BLaER1 treated with 17β-estradiol and CSF1 and Interleukin-3, amounts not matched to agents 10 nM and 100 nM (cell line): Measurements from ENCODE around the gene ZNF302.
"Not testable (repeated sequence)": the region's sequence is repeated elsewhere in the genome, so short reads cannot be mapped to it uniquely, and the experiment has no call there.

Experiments
- H3K27ac ChIP-seq, 11 experiments: shearing (Covaris generic); formaldehyde crosslinking; 2 replicates each; pipeline ENCODE4 v1.8.1; 2022
- H3K27me3 ChIP-seq, 11 experiments: shearing (Covaris generic); formaldehyde crosslinking; 2 replicates each; pipeline ENCODE4 v1.8.1; 2022
- H3K36me3 ChIP-seq, 11 experiments: shearing (Covaris generic); formaldehyde crosslinking; 2 replicates each; pipeline ENCODE4 v1.8.1; 2022
- H3K4me1 ChIP-seq, 10 experiments: shearing (Covaris generic); formaldehyde crosslinking; 2 replicates each; pipeline ENCODE4 v1.8.1; 2022
- H3K4me2 ChIP-seq, 11 experiments: shearing (Covaris generic); formaldehyde crosslinking; 2 replicates each; pipeline ENCODE4 v1.8.1; 2022
- H3K4me3 ChIP-seq, 10 experiments: shearing (Covaris generic); formaldehyde crosslinking; 2 replicates each; pipeline ENCODE4 v1.8.1; 2022
- H3K9ac ChIP-seq, 11 experiments: shearing (Covaris generic); formaldehyde crosslinking; 2 replicates each; pipeline ENCODE4 v1.8.1; 2022
- H3K9me3 ChIP-seq, 11 experiments: shearing (Covaris generic); formaldehyde crosslinking; replicated peaks in 1 of 11; 2 replicates each; pipeline ENCODE4 v1.8.1; 2022
- H4K20me1 ChIP-seq, 11 experiments: shearing (Covaris generic); formaldehyde crosslinking; 2 replicates each; pipeline ENCODE4 v1.8.1; 2022
- Cebpa-rat ChIP-seq, 11 experiments: shearing (Covaris generic); IDR thresholded peaks; 2 replicates each; pipeline ENCODE4 v1.8.1; 2022

ZNF302 gene

GRCh38 chr19:34669305-34669704 lies 8.2 kb upstream of the ZNF302 start:
- no peak overlapping the region for H3K27ac ChIP-seq
- H4K20me1 ChIP-seq, result no peaks in the 10 kb centered on the region
- TF ChIP-seq Cebpa-rat (IDR thresholded peaks at IDR 0.05), result no peak
- H3K4me3 ChIP-seq, result no peak overlapping the region
- H3K36me3 ChIP-seq, result no peaks in the 10 kb centered on the region
- H3K27me3 ChIP-seq, result no peaks in the 10 kb centered on the region
- H3K4me1 ChIP-seq, result peaks cover 0 to 12% (median 8%) of the 10 kb centered on the region in 10 experiments; a peak in 10 of 20 replicates
- H3K4me2 ChIP-seq, result no peak overlapping the region
- H3K9me3 ChIP-seq, result peaks cover 0 to 13% (median 6%) of the 10 kb centered on the region in 11 experiments; a peak in 11 of 22 replicates
- no peak overlapping the region for H3K9ac ChIP-seq

GRCh38 chr19:34671972-34672371 lies 5.5 kb upstream of the ZNF302 start:
- no peaks in the 10 kb centered on the region for H3K27me3 ChIP-seq
- H4K20me1 ChIP-seq, result no peaks in the 10 kb centered on the region
- H3K4me2 ChIP-seq, result no peak overlapping the region
- peaks cover 5 to 21% (median 12%) of the 10 kb centered on the region in 10 experiments; a peak in 14 of 20 replicates for H3K4me1 ChIP-seq
- H3K9me3 ChIP-seq, result peaks cover 12 to 25% (median 17%) of the 10 kb centered on the region in 11 experiments; a peak in 17 of 22 replicates
- no peak overlapping the region for H3K9ac ChIP-seq
- no peak overlapping the region for H3K4me3 ChIP-seq
- no peaks in the 10 kb centered on the region for H3K36me3 ChIP-seq
- H3K27ac ChIP-seq, result no peak overlapping the region
- TF ChIP-seq Cebpa-rat (IDR thresholded peaks at IDR 0.05), result no peak

- H4K20me1 ChIP-seq, result no peaks in the 10 kb centered on the region
- no peak overlapping the region for H3K4me3 ChIP-seq
- H3K4me1 ChIP-seq, result peaks cover 7 to 21% (median 13%) of the 10 kb centered on the region in 10 experiments; a peak in 17 of 20 replicates
- no peak overlapping the region for H3K4me2 ChIP-seq
- peaks cover 14 to 24% (median 21%) of the 10 kb centered on the region in 11 experiments; a peak in 21 of 22 replicates for H3K9me3 ChIP-seq
- no peaks in the 10 kb centered on the region for H3K27me3 ChIP-seq
- H3K9ac ChIP-seq, result no peak overlapping the region
- no peak overlapping the region for H3K27ac ChIP-seq
- TF ChIP-seq Cebpa-rat (IDR thresholded peaks at IDR 0.05), result no peak
- peaks cover 2 to 4% (median 2%) of the 10 kb centered on the region in 11 experiments; a peak in 21 of 22 replicates for H3K36me3 ChIP-seq
Measured at GRCh38 chr19:34673590-34673989, 3.9 kb upstream of the ZNF302 start.

- peaks cover 31 to 40% (median 38%) of the 10 kb centered on the region in 11 experiments for H3K9me3 ChIP-seq
- H3K27me3 ChIP-seq, result no peaks in the 10 kb centered on the region
- no peaks in the 10 kb centered on the region for H4K20me1 ChIP-seq
- no peak overlapping the region for H3K4me3 ChIP-seq
- TF ChIP-seq Cebpa-rat (IDR thresholded peaks at IDR 0.05), result no peak
- H3K4me1 ChIP-seq, result peaks cover 11 to 33% (median 19%) of the 10 kb centered on the region in 10 experiments; a peak in 17 of 20 replicates
- no peak overlapping the region for H3K27ac ChIP-seq
- H3K9ac ChIP-seq, result no peak overlapping the region
- peak overlapping the region in 3 of 11 experiments; percentile 3 to 26 (median 10); a peak in 3 of 22 replicates for H3K4me2 ChIP-seq
- peaks cover 18 to 21% (median 19%) of the 10 kb centered on the region in 11 experiments for H3K36me3 ChIP-seq
Measured at GRCh38 chr19:34675250-34675649, 2.2 kb upstream of the ZNF302 start.

- Histone ChIP-seq H3K27ac (no peak overlapping the region), H3K9me3 (peaks cover 37 to 47% (median 45%) of the 10 kb centered on the region in 11 experiments), H3K4me3 (peak overlapping the region in 2 of 10 experiments; percentile 72 to 73; a peak in 4 of 20 replicates), H3K4me2 (peak overlapping the region in 8 of 11 experiments; percentile 10 to 86 (median 84); a peak in 7 of 22 replicates), H3K36me3 (peaks cover 25 to 28% (median 26%) of the 10 kb centered on the region in 11 experiments), H3K9ac (no peak overlapping the region), H4K20me1 (no peaks in the 10 kb centered on the region), H3K4me1 (peaks cover 11 to 33% (median 19%) of the 10 kb centered on the region in 10 experiments; a peak in 17 of 20 replicates), H3K27me3 (no peaks in the 10 kb centered on the region)
- no peak for TF ChIP-seq Cebpa-rat (IDR thresholded peaks at IDR 0.05)
Measured at GRCh38 chr19:34675919-34676318, 1.6 kb upstream of the ZNF302 start.

- Histone ChIP-seq H3K4me2 (peak within 1 kb of the TSS; percentile 71 to 91 (median 85)), H3K36me3 (peaks cover 34 to 37% (median 35%) of the 10 kb centered on the region in 11 experiments), H3K27ac (peak within 1 kb of the TSS; percentile 93 to 99 (median 97)), H3K27me3 (no peaks in the 10 kb centered on the region), H3K9me3 (peaks cover 47 to 56% (median 54%) of the 10 kb centered on the region in 11 experiments), H3K4me3 (peak within 1 kb of the TSS; percentile 64 to 80 (median 76)), H3K4me1 (peaks cover 11 to 33% (median 19%) of the 10 kb centered on the region in 10 experiments; a peak in 17 of 20 replicates), H4K20me1 (no peaks in the 10 kb centered on the region), H3K9ac (peak within 1 kb of the TSS; percentile 91 to 98 (median 97))
- no peak for TF ChIP-seq Cebpa-rat (IDR thresholded peaks at IDR 0.05)
Measured at GRCh38 chr19:34676697-34677385, 637 bp upstream of the ZNF302 start, which contains the start of gene SCGB2B2. TSS of gene SCGB2B2 (minus strand) at chr19:34677159. CDS start at chr19:34594563, 82,596 bp downstream.

- Histone ChIP-seq H3K4me1 (peaks cover 11 to 33% (median 19%) of the 10 kb centered on the region in 10 experiments; a peak in 17 of 20 replicates), H3K27ac (peak overlapping the region; percentile 93 to 99 (median 97)), H3K9ac (peak overlapping the region; percentile 91 to 98 (median 97)), H3K4me3 (peak overlapping the region; percentile 64 to 80 (median 76)), H3K27me3 (no peaks in the 10 kb centered on the region), H3K9me3 (peaks cover 59 to 68% (median 66%) of the 10 kb centered on the region in 11 experiments), H3K36me3 (peaks cover 46 to 49% (median 47%) of the 10 kb centered on the region in 11 experiments), H4K20me1 (no peaks in the 10 kb centered on the region), H3K4me2 (peak overlapping the region; percentile 71 to 91 (median 84))
- TF ChIP-seq Cebpa-rat (IDR thresholded peaks at IDR 0.05), result peak in 3 of 11 experiments; percentile 20 to 76 (median 60); a peak in 3 of 22 replicates
Measured at GRCh38 chr19:34678085-34678412, 571 bp downstream of the ZNF302 start.

- H3K4me2 ChIP-seq, result peak overlapping the region; percentile 71 to 91 (median 84)
- H4K20me1 ChIP-seq, result no peaks in the 10 kb centered on the region
- H3K9ac ChIP-seq, result peak overlapping the region in 9 of 11 experiments; percentile 91 to 98 (median 97); a peak in 15 of 22 replicates
- peaks cover 50 to 53% (median 51%) of the 10 kb centered on the region in 11 experiments for H3K36me3 ChIP-seq
- peak overlapping the region; percentile 64 to 80 (median 76) for H3K4me3 ChIP-seq
- H3K27me3 ChIP-seq, result no peaks in the 10 kb centered on the region
- peaks cover 11 to 33% (median 19%) of the 10 kb centered on the region in 10 experiments; a peak in 17 of 20 replicates for H3K4me1 ChIP-seq
- no peak for TF ChIP-seq Cebpa-rat (IDR thresholded peaks at IDR 0.05)
- H3K9me3 ChIP-seq, result peaks cover 62 to 71% (median 69%) of the 10 kb centered on the region in 11 experiments
- H3K27ac ChIP-seq, result peak overlapping the region in 9 of 11 experiments; percentile 95 to 99 (median 97); a peak in 10 of 22 replicates
Measured at GRCh38 chr19:34678421-34678820, 943 bp downstream of the ZNF302 start.

GRCh38 chr19:34681478-34681877 lies 4.0 kb downstream of the ZNF302 start:
- peaks cover 11 to 25% (median 18%) of the 10 kb centered on the region in 10 experiments; a peak in 17 of 20 replicates for H3K4me1 ChIP-seq
- H3K9ac ChIP-seq, result no peak overlapping the region
- H3K27ac ChIP-seq, result no peak overlapping the region
- H3K4me3 ChIP-seq, result no peak overlapping the region; a peak in 1 of 20 replicates
- no peak for TF ChIP-seq Cebpa-rat (IDR thresholded peaks at IDR 0.05)
- no peaks in the 10 kb centered on the region for H3K27me3 ChIP-seq
- H3K36me3 ChIP-seq, result peaks cover 75 to 83% (median 80%) of the 10 kb centered on the region in 11 experiments
- no peak overlapping the region for H3K4me2 ChIP-seq
- H3K9me3 ChIP-seq, result peaks cover 83 to 91% (median 89%) of the 10 kb centered on the region in 11 experiments
- no peaks in the 10 kb centered on the region for H4K20me1 ChIP-seq

- Histone ChIP-seq H3K36me3 (peaks cover 56 to 67% (median 64%) of the 10 kb centered on the region in 11 experiments), H3K9me3 (peaks cover 67 to 92% (median 73%) of the 10 kb centered on the region in 11 experiments)
Measured at GRCh38 chr19:34685266-34685665, 7.8 kb downstream of the ZNF302 start.

More at GRCh38 chr19:34685266-34685665, 7.8 kb downstream of the ZNF302 start:
- not testable (repeated sequence) for H4K20me1 ChIP-seq, H3K4me1 ChIP-seq, H3K9ac ChIP-seq, H3K27ac ChIP-seq, H3K4me2 ChIP-seq, H3K27me3 ChIP-seq
- 0 out of 20 replicates have a peak overlapping the region, but pooled peaks of 1 of the 10 experiments have one; percentile 6 for H3K4me3 ChIP-seq
